Measurements from ENCODE around the gene CMYA5. TPM values are rescaled to one million over a fixed set of nuclear protein-coding genes. Genes with fewer than 3 reads are reported as not detected.

Gene CMYA5
- total RNA-seq, 2 donors from 2014 or later: 1.6 to 5.6 TPM

DNA sequence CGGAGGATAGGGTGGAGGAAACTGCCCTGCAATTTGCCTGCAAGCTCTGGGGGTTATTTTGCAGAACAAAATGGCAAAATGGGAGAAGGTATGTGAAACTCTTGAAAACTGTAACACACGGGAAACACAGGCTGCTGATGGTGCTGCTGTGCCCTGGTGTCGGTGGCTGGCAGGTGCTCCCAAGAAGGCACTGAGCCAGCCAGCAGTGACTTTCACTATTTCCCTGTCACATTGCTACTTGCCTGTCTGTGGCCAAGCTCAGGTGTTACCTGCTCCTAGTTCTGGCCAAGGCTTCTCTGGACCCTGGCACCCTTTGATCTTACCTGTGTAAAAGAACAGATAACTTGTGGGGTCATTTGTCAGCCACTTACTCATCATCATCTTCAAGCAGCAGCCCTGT is 102.2 kb downstream of the CMYA5 start:
- DNase-seq (ENCODE audit: low spot score) (no peak), ATAC-seq (ENCODE audit: insufficient number of reproducible peaks, low FRiP score, low read depth) (no peak)
- Histone ChIP-seq H3K4me3 (no peak overlapping the region), H3K27ac (no peak overlapping the region), H3K9me3 (no peaks in the 10 kb centered on the region), H3K36me3 (no peaks in the 10 kb centered on the region), H3K4me1 (ENCODE audit: control insufficient read depth in 1 of 2, low read depth in 2 of 2) (no peaks in the 10 kb centered on the region), H3K27me3 (replicated peaks; ENCODE audit: insufficient read depth) (no peaks in the 10 kb centered on the region)
- no peak for TF ChIP-seq CTCF (IDR thresholded peaks at IDR 0.05)

DNA sequence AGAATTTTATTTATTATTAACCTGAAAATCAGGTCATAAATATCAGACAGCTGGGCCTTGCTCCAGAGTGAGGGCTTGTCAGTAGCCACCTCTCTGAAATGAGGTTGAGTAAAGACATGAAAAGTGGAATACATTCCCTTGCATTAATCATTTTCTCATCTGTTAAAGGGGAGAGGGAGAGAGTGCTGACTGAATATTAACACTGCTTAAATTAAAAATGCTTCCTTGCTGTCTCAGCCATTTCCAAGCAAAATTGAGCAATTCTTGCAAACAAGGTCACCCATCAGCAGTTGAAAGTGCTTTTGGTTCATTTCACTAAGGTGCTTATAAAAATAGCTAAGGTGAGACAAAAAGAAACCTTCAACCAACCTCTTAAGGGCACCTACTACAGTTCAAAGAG is 102.8 kb downstream of the CMYA5 start:
- no peak overlapping the region for H3K27ac ChIP-seq
- H3K27me3 ChIP-seq (replicated peaks; ENCODE audit: insufficient read depth): no peaks in the 10 kb centered on the region
- ATAC-seq (ENCODE audit: insufficient number of reproducible peaks, low FRiP score, low read depth) (no peak), DNase-seq (ENCODE audit: low spot score) (no peak)
- TF ChIP-seq CTCF (IDR thresholded peaks at IDR 0.05): no peak
- H3K36me3 ChIP-seq: no peaks in the 10 kb centered on the region
- no peaks in the 10 kb centered on the region for H3K9me3 ChIP-seq
- no peaks in the 10 kb centered on the region for H3K4me1 ChIP-seq (ENCODE audit: control insufficient read depth in 1 of 2, low read depth in 2 of 2)
- H3K4me3 ChIP-seq: no peak overlapping the region

DNA sequence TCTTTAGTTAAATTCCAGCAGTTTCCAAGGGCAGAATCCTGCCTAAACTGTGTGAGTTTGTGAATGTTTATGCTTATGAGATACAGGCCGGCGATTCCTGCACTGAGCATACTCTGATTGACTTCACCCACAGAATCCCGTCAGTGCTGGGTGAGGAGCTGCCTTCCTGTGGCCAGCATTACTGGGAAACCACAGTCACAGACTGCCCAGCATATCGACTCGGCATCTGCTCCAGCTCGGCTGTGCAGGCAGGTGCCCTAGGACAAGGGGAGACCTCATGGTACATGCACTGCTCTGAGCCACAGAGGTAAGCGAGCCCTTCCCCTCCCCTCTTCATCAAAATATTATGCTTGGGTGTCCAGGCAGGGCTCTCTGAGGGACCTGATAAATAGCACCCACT is 103.7 kb downstream of the CMYA5 start:
- Histone ChIP-seq H3K4me1 (ENCODE audit: control insufficient read depth in 1 of 2, low read depth in 2 of 2) (no peaks in the 10 kb centered on the region), H3K36me3 (no peaks in the 10 kb centered on the region), H3K4me3 (no peak overlapping the region), H3K27me3 (replicated peaks; ENCODE audit: insufficient read depth) (no peaks in the 10 kb centered on the region), H3K27ac (no peak overlapping the region), H3K9me3 (no peaks in the 10 kb centered on the region)
- ATAC-seq (ENCODE audit: insufficient number of reproducible peaks, low FRiP score, low read depth) (no peak), DNase-seq (ENCODE audit: low spot score) (no peak)
- TF ChIP-seq CTCF (IDR thresholded peaks at IDR 0.05): no peak

GRCh38 chr5:79793722-79794121 is 104.1 kb downstream of the CMYA5 start:
- no peak for TF ChIP-seq CTCF (IDR thresholded peaks at IDR 0.05)
- H3K4me1 ChIP-seq (ENCODE audit: control insufficient read depth in 1 of 2, low read depth in 2 of 2): no peaks in the 10 kb centered on the region
- DNase-seq (ENCODE audit: low spot score): no peak
- no peak for ATAC-seq (ENCODE audit: insufficient number of reproducible peaks, low FRiP score, low read depth)
- no peaks in the 10 kb centered on the region for H3K27me3 ChIP-seq (replicated peaks; ENCODE audit: insufficient read depth)
- no peak overlapping the region for H3K27ac ChIP-seq
- no peak overlapping the region for H3K4me3 ChIP-seq
- H3K9me3 ChIP-seq: no peaks in the 10 kb centered on the region
- no peaks in the 10 kb centered on the region for H3K36me3 ChIP-seq

GRCh38 chr5:79794347-79794746 is 104.7 kb downstream of the CMYA5 start:
- H3K9me3 ChIP-seq: no peaks in the 10 kb centered on the region
- TF ChIP-seq CTCF (IDR thresholded peaks at IDR 0.05): no peak
- H3K27me3 ChIP-seq (replicated peaks; ENCODE audit: insufficient read depth): no peaks in the 10 kb centered on the region
- no peak overlapping the region for H3K27ac ChIP-seq
- H3K4me3 ChIP-seq: no peak overlapping the region
- H3K36me3 ChIP-seq: no peaks in the 10 kb centered on the region
- DNase-seq (ENCODE audit: low spot score): no peak
- no peaks in the 10 kb centered on the region for H3K4me1 ChIP-seq (ENCODE audit: control insufficient read depth in 1 of 2, low read depth in 2 of 2)
- ATAC-seq (ENCODE audit: insufficient number of reproducible peaks, low FRiP score, low read depth): no peak
